ENCODE measurements around the gene TNFRSF13B.
"Not testable (repeated sequence)": the region's sequence is repeated elsewhere in the genome, so short reads cannot be mapped to it uniquely, and the experiment has no call there.

Gene TNFRSF13B

DNA sequence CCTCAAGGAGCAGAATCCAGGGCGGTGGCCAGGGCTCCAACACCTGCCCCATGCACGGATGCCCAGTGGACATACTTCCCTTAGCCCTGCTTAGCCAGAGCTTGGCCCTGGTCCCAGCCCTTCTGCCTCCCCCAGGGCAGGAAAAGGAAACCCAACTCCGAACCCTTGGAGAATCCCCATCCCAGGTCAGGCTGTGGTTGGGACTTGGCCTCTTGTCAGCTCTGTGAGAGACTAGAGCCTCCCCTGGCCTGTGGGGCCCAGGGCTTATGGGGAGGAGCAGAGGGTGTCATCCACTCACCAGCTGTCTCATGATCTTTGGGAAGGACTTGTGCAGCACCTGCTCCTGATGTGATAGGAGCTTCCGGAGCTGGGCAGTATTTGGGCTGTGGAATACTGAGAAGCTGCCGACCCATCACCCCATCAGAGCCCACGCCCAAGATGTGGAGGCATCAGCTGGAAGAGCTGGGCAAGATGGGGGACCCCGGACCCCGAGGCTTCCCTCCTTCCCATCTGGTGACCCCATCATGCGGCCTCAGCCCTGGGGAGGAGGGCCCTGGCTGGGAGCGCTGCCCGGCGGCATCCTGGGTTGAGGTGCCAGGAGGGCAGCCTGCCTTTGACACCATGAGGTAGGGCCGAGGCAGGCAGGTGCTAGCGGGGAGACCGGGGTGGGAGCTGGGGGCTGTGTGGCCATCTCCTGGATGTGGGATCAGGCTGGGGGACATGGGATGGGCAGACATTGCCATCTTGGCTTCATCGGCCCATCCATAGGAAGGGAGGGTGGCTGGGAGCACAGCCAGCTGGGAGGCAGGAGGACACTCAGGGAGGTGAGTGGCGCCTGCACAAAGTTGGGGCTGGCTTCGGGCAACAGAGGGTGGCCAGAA is 45.1 kb downstream of the TNFRSF13B start:
- DNase-seq (ENCODE audit: low read depth) = no peak

DNA sequence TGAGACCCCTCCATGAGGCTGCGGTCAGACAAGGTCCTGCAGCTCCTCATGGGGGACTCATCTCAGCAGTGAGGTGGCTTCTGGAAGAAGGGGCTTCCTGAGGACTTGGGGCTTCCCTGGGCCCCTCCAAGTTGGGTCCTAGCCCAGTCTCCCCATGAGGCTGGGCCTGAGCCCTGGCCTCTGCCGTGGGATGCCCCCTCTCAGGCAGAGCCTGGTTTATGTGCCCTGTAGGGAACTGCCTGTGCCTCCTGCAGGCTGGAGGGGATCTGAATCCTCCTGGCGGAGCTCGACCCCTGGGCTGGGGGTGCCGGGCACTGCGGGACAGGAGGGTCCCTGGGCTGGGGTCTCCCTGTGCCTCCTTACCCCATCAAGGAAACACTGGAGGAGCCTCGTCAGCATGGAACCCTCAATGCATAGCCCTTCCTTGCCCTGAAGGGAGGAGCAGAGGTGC is 45.8 kb downstream of the TNFRSF13B start:
- DNase-seq (ENCODE audit: low read depth) = no peak

DNA sequence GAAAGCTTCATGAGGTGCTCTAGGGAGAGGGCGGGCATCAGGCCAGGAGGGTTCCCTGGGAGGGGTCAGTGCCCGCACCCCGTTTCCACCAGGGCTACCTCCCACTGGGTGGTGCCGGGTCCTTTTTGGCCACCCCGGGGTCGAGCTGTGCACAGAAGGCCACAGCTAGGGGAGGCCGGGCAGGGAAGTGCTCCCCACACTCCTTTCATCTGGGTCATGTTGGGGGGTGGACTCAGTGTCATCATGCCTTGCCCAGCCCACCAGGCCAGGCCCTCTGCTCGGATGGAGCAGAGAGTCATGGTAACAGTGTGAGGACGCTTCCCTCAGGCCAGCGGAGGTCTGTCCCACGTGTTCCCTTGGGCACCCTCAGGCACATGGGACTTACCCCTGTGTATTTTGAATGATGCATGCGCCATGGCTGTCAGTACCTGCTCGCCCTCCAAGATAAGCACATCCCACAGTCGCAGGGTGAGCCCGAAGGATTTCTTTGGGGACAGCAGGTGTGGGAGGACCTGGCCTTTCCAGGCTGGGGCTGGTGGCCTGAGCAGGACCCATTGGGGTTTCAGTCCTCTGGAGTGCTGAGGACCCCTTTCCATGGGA is 46.4 kb downstream of the TNFRSF13B start:
- DNase-seq (ENCODE audit: low read depth) = no peak

DNA sequence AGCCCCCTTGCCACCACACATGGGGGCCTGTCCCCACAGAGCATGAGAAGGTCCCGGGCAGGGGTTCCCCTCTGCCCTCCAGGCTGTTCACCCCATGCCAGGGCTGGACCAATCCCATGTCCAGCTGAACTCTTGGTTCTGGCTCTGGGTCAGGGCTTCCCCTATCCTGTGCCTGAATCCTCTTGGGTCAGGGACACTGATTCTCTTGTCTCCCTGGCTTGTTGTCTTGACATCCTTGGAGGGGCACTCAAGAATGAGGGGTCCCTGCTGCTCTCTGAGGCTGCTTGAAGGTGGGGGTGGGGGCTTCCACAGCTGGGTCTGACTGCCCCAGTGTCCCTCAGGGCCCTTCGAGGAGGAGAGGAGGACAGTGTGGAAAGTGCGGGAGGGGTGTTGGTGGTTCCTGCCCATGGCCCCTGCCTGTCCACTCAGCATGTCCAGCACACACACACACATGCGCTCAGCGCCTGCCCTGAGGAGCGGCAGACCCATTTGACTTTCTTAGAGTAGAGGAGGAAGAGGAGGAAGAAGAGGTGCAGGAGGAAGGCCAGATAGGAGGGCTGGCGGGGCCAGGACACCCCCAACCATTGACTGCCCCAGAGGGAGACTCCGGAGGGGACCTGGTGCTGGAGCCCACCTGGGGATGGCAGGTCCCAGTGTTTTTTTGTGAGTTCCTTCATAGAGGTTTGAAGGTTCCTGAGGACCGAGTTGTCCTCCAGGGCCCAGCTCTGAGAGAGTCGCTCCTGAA is 47.0 kb downstream of the TNFRSF13B start:
- DNase-seq (ENCODE audit: low read depth) = no peak

DNA sequence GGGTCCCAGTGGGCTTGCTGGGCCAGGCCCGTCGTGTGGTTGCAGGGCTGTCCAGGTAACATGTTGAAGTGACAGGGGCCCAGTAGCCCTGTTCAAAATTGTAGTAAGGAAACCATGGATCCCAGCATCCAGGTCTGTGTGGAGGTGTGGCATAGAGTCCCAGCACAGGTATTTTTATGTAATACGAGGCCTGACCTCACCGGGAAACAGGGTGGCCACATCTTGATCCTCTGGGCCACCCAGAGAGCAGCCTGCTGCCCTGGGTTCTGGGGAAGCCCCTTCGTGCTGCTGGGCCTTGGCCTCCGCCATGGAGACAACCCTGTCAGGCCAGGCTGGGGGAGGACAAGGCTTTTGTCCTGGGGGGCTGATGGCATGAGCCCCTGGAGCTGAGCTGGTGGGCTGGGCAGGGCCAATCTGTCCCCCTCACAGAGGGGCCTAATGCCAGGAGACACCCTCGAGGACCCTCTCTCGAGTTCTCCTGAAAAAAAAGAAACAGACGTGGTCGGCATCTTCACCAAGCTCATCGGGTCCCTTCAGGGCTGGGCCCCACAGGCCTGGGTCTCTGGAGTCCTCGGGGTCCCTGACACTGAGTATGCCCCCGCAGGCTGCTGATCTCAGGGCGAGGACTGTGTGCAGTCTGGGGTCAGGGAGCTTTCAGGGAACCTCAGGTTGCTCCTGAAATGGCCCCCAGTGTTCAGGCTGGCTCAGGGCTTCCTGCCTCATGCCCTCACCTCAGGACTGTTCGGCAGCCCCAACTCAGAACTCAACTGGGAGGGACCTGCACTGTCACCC is 47.8 kb downstream of the TNFRSF13B start:
- DNase-seq (ENCODE audit: low read depth) = no peak

DNA sequence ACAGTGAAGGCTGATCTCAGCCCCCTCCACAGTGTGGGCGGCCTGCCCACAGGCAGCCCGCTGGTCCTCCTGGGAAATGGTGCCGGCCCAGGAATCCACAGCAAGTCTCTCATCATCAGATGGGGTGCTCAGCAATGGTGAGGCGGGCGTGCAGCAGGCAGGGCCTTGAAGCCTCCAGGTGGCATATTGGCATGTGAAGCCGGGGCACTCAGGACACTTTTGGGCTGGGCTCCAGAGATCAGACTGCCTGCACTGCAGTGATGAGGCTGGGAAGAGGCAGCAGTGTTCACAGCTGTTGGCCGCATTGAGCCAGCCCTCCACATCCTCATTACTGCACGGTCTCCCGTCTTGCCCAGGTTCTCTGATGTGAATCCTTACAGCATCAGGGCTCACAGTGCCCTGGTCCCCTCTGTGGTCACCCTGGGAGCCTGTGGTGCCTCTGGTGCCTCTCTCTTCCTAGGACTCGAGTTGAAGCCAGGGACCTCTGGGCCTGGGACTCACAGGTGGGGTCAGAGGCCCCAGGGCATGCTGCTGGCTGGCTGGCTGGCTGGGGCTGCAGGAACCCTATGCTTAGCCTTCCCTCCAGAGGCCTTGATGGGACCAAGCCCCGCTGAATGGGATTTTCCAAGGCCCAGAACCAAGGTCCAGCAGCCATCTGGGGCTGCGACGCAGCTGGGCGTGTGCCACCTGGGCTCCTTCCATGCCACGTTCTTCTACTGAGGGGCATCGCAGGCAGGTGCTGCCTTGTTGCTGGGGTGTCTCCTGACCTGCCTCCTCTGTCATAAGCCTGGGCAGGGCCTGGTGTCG is 48.6 kb downstream of the TNFRSF13B start:
- no peak for DNase-seq (ENCODE audit: low read depth)

DNA sequence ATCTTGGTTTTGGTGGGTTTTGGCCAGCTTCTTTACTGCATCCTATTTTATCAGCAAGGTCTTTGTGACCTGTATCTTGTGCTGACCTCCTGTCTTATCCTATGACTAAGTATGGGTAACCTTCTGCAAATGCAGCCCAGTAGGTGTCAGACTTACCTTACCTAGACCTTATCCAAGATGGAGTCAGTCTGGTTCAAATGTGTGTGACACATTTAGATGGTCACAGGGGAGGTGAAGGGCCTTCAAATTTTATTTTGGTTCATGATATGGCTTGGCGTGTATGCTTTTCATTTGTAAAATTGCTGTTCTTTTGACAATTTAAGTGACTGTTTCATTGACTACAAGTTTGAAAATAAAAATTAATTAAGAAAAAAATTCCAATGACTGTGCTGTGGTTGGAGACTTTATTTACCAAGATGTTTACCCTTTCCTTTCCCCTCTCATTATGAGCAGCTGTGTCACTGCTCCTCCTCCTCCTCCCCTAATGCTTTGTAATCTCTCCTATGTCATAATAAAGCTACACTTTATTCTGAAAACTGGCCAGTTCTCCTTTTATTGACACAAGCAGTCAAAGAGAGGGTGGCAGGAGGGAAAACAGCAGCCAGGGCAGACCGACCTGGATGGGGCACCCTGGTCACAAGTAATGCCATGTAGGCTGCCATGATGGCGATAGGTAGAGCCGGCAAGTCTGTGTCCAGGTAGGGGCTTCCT is 49.4 kb downstream of the TNFRSF13B start:
- DNase-seq (ENCODE audit: low read depth) = no peak

DNA sequence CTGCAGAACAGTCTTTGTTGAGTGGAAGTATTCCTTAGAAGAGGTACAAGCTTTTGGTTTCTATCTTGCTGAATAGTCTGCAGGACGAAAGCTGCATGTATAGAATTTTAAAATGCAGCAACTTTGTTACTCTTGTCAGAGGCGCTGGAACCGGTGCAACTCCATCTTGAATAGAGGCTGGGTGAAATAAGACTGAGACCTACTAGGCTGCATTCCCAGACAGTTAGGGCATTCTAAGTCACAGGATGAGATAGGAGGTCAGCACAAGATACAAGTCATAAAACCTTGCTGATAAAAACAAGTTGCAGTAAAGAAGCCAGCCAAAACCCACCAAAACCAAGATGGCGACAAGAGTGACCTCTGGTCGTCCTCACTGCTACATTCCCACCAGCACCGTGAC is 50.5 kb downstream of the TNFRSF13B start:
- DNase-seq (ENCODE audit: low read depth) = not testable (repeated sequence)

DNA sequence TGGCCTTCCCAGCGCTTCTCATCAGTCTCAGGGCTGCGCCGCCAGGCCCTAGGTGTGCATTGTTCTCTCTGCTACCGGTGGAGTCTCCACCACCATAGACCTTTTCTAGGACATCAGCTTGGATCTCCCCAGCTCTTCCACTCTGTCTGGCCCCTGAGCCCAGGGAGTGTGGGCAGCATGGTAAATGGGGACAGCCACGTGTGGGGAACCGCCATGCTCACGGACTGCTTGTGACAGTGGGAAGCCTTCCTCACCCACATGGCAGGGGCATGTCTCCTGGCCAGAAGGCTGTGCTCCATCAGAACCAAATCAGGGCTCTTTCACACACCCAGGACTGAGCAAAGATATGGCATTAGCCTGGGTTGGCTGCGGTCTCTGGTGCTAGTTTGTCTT is 51.3 kb downstream of the TNFRSF13B start:
- DNase-seq (ENCODE audit: low read depth) = no peak

DNA sequence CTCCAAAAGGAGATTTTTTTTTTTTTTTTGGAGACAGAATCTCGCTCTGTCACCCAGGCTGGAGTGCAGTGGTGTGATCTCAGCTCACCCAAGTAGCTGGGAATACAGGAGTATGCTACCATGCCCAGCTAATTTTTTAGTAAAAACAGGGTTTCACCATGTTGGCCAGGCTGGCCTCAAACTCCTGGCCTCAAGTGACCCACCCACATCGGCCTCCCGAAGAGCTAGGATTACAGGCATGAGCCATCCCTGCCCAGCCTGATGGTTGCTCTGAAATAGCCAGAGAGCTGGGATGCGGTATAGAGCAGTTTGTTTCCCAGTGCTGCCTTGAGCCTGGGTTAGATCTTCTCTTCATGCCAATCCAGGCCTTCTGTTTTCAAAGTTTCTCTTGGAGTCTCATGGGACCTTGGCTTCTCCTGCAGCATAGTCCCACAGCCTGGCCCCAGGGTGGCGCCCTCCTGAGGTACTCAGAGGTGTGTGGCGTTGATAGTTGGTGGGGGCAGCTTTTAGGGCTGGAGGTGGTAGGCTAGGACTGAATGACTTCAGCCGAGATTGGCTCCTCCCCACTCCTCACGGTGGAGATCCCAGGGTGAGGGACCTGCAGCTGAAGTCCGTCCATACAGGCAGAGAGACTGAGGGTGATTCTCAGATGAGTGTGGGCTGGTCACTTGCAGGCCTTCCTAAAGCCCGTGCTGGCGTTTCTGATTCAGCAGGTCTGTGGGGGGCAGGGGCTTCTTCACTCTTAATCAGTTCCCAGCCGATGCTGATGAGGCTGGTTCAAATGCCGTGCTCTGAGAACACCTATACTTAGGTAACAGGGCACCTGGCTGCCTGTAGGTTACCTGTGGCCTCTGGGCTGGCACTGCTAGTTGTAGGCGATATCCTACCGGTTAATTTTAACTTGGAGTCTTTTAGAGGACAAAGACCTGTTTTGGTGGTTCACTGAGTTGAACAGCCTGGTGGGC is 52.0 kb downstream of the TNFRSF13B start:
- DNase-seq (ENCODE audit: low read depth) = no peak

DNA sequence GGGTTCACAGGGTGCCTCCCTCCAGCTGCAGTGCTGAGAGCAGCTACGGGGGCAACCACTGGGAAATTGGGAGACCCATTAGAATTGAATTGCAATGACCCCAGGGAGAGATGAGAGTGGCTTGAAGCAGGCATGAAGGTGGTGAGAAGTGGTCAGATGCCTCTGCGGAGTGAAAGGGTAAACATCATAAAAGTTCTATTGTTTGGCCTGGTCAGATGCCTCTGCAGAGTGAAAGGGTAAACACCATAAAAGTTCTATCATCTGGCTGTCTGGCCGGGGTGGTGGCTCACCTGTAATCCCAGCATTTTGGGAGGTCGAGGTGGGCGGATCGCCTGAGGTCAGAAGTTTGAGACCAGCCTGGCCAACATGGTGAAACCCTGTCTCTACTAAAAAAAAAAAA is 53.5 kb downstream of the TNFRSF13B start:
- DNase-seq (ENCODE audit: low read depth) = no peak

DNA sequence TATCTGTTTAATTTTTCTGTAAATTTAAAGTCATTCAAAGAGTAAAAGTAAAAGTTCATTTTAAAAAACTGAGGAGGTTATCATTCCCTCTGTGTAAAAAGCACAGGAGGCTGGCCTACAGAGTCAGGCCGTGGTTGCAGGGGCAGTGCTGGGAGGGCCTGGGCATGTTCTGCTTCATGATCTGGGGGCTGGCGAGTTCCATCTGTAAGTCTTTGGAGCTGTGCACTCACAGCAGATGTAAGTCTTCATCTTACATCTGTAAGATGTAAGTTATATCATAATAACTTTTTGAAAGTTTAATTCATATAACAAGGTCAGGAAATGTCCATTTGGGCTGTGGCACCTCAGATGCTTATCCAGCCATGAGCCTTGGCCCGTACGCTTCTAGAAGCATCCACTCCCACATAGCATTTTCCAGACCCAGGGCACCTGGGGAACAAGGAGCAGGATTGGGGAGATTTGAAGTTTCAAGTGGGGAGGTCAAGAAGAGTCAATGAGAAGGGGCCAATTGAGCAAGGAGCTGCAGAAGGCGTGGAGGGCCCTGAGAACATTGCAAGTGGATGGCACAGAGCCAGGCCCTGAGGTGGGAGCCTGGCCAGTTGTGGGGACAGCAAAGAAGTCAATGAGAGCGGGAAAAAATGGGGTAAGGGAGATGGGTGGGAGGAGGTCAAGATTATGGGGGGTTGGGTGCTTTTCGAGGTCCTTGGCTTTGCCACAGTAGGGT is 54.1 kb downstream of the TNFRSF13B start:
- DNase-seq (ENCODE audit: low read depth) = no peak

DNA sequence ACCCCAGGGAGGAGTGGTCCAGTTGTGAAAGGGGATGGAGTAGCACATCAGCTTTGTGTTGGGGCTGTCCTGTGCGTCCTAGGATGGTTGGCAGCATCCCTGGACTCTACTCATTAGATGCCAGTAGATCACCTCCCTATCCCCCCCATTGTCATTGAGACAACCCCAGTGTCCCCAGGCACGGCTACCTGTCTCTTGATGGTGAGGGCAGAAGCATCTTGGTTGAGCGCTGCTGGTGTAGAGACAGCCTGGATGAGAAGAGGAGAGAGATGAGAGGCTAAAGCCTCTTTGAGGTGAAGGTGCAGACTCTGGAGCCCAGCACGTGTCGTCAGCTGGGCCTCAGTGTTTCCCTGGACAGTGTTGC is 55.4 kb downstream of the TNFRSF13B start:
- no peak for DNase-seq (ENCODE audit: low read depth)

DNA sequence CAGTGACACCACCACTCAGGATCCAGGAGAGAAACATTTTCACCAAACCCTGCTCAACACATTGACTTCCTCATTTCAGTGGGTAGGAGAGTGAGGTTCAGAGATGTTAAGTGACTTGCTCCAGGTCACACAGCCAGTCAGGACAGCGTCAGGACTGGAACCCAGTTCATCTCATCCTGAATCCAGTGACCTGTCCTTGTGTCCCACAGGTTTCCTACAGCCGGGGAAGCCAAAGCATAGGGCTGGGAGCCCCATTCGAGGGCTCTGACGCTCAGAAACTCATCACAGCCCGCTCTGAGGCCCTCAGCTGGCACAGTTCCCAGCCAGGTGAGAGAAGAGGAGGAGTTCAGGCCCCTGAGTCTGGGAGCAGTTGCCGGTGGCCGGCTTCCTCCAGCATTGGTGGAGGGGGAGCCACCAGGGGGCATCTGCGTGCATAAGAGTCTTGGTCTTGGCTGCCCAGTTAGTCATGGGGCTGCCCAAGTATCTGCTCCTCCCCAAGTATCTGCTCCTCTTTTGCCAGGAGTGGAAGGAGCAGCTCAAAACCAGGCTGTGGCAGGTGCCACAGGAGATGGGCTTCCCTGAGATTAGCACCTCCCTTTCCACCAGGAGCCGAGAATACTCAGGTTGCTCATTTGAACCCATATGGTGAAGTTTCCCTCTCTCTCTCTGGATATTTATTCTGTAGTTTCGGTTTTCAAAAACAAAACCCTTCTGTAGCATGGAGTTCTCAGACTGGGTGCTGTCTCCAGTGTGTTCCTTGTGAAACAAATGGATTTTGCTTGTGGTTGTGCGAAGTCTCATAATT is 56.0 kb downstream of the TNFRSF13B start:
- no peak for DNase-seq (ENCODE audit: low read depth)

DNA sequence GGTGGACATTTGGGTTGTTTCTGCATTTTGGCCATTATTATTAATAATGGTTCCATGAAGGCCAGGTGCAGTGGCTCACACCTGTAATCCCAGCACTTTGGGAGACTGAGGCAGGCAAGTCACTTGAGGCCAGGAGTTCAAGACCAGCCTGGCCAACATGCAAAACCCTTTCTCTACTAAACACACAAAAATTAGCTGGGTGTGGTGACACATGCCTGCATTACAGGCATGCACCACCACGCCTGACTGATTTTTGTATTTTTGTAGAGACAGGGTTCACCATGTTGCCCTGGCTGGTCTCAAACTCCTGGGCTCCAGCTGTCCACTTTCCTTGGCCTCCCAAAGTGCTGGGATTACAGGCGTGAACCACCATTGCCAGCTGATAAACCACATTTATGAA is 58.5 kb downstream of the TNFRSF13B start:
- no peak for DNase-seq (ENCODE audit: low read depth)

DNA sequence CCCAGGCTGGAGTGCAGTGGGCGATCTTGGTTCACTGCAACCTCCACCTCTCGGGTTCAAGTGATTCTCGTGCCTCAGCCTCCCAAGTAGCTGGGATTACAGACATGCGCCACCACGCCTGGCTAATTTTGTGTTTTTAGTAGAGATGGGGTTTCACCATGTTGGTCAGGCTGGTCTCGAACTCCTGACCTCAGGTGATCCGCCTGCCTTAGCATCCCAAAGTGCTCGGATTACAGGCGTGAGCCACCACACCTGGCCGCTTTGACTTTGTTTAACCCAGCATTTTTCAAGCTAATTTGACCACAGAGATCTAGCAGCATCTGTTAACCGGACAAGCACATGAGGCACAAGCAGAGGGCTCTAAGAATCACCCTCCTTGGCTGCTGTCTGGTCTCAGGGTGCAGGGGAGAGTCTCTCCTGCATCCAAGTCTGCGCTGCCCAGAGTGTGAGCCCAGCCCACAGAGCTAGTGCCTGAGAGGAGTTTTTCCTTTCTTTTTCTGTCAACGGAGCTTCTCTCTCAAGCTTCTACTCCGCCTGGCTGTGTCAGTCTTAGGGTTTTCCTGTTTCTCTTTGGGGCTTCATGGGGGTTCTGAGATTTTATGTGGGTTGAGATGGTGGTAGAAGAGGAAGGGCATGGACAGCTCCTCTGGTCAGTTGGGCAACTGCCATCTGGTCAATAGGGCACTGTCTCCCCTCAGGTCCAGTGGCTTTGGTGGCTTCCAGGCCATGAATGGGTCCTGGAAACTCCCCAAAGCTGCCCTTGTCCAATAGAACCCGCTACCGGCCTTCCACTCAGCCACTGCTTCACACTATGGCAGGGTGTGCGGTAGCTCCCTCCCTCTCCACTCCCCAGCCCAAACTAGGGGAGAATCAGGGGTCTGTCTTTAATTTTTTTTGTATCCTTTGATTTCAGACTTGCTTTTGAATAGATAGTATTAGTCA is 59.6 kb downstream of the TNFRSF13B start:
- DNase-seq (ENCODE audit: low read depth) = no peak
